BE2C (cell line): ENCODE measurements around the gene PPIC.

Source experiments
- DNase-seq: peaks from one replicate; pipeline ENCODE4 v3.0.0-alpha.2; 2020
- H3K27me3 ChIP-seq: fragments of 250-450 bp; sonication (Bioruptor Pico); 2 replicates; pipeline ENCODE4 v1.5.1; 2020; ENCODE audit warnings: mild to moderate bottlenecking
- H3K36me3 ChIP-seq: fragments of 250-450 bp; sonication (Bioruptor Pico); 2 replicates; pipeline ENCODE4 v1.5.1; 2020; ENCODE audit warnings: mild to moderate bottlenecking
- H3K4me1 ChIP-seq: fragments of 250-450 bp; sonication (Bioruptor Pico); 2 replicates; pipeline ENCODE4 v1.5.1; 2020
- H3K4me3 ChIP-seq: 2 replicates; pipeline ENCODE4 v1.5.1; 2011; ENCODE audit warnings: low read depth, low read length
- H3K9me3 ChIP-seq: fragments of 250-450 bp; sonication (Bioruptor Pico); 2 replicates; pipeline ENCODE4 v1.5.1; 2020
- TF ChIP-seq, protein P1 (sequence below): IDR thresholded peaks from 2 replicates; pipeline ENCODE4 v1.5.1; 2012; ENCODE audit warnings: mild to moderate bottlenecking, low read depth, low read length

Gene PPIC

GRCh38 chr5:123033157-123033671, 3.3 kb downstream of the PPIC start:
- Histone ChIP-seq H3K27me3 (peaks cover 58% of the 10 kb centered on the region), H3K9me3 (no peaks in the 10 kb centered on the region), H3K36me3 (no peaks in the 10 kb centered on the region), H3K4me3 (no peak overlapping the region), H3K4me1 (no peaks in the 10 kb centered on the region)
- no peak for DNase-seq
- TF ChIP-seq, protein P1, sequence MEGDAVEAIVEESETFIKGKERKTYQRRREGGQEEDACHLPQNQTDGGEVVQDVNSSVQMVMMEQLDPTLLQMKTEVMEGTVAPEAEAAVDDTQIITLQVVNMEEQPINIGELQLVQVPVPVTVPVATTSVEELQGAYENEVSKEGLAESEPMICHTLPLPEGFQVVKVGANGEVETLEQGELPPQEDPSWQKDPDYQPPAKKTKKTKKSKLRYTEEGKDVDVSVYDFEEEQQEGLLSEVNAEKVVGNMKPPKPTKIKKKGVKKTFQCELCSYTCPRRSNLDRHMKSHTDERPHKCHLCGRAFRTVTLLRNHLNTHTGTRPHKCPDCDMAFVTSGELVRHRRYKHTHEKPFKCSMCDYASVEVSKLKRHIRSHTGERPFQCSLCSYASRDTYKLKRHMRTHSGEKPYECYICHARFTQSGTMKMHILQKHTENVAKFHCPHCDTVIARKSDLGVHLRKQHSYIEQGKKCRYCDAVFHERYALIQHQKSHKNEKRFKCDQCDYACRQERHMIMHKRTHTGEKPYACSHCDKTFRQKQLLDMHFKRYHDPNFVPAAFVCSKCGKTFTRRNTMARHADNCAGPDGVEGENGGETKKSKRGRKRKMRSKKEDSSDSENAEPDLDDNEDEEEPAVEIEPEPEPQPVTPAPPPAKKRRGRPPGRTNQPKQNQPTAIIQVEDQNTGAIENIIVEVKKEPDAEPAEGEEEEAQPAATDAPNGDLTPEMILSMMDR: no peak

DNA sequence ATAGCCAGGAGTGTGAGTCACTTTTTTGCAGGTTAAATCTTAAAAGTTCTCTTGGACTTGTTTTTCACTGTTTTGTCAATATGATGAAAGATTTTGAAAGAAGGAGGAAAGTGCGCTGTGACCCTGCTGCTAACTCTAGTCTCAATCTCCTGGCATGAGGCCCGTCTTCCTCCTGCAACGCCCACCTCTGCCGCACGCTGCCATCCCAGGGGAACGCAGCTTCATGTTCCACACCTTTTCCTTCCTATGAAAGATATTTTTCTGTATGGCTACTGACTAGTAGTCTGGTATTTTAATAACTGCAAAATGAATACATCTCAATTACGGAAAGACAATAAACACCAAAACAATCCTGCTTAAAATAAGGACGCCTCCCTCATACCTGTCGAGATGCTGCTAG, 8.3 kb downstream of the PPIC start:
- Histone ChIP-seq H3K9me3 (no peaks in the 10 kb centered on the region), H3K36me3 (no peaks in the 10 kb centered on the region), H3K4me3 (no peak overlapping the region), H3K27me3 (peaks cover 33% of the 10 kb centered on the region), H3K4me1 (no peaks in the 10 kb centered on the region)
- TF ChIP-seq, protein P1: no peak
- no peak for DNase-seq

GRCh38 chr5:123014689-123015088, 21.8 kb downstream of the PPIC start:
- DNase-seq: no peak
- TF ChIP-seq, protein P1: no peak
- H3K9me3 ChIP-seq: no peaks in the 10 kb centered on the region
- no peaks in the 10 kb centered on the region; the same call in 1 of the 2 replicates for H3K27me3 ChIP-seq
- H3K4me1 ChIP-seq: no peaks in the 10 kb centered on the region
- H3K36me3 ChIP-seq: no peaks in the 10 kb centered on the region
- H3K4me3 ChIP-seq: no peak overlapping the region

DNA sequence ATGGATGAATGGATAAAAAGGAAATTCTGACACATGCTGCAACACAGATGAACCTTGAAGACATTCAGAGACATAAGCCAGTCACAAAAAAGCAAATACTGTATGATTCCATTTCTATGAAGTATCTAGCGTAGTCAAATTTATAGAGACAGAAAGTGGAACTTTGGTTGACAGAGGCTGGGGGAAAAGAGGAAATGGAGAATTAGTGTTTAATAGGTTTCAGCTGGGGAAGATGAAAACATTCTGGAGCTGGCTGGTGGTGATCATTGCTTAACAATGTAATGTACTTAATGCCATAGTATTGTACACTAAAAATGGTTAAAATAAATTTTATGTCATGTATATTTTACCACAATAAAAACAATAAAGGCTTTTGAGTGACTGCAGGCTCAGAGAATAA, 24.2 kb downstream of the PPIC start:
- no peaks in the 10 kb centered on the region for H3K4me1 ChIP-seq
- no peaks in the 10 kb centered on the region for H3K9me3 ChIP-seq
- TF ChIP-seq, protein P1: no peak
- DNase-seq: no peak
- no peak overlapping the region for H3K4me3 ChIP-seq
- no peaks in the 10 kb centered on the region for H3K36me3 ChIP-seq
- no peaks in the 10 kb centered on the region for H3K27me3 ChIP-seq

GRCh38 chr5:123007754-123008153, 28.8 kb downstream of the PPIC start:
- no peak for DNase-seq
- Histone ChIP-seq H3K9me3 (no peaks in the 10 kb centered on the region), H3K4me1 (no peaks in the 10 kb centered on the region), H3K36me3 (no peaks in the 10 kb centered on the region), H3K4me3 (no peak overlapping the region), H3K27me3 (no peaks in the 10 kb centered on the region)
- TF ChIP-seq, protein P1: no peak

DNA sequence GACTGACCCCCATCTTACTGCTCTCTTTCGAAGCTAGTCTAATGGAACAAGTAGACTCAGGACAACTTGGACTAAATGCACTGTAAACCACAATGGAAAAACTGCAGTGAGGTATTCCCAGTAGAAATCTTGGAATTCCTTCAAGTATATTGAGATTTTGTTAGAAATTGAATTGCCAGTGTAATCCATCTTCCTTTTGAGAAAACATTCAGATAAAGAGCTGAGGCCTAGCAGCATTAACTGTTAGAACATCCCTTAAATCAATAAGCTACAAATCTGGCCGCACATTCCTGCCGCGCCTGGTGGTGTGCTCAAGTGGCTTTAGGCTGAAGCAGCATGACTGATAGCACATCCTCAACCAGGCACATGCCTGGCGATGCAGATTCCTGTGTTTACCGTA, 29.3 kb downstream of the PPIC start:
- no peaks in the 10 kb centered on the region for H3K36me3 ChIP-seq
- TF ChIP-seq, protein P1: no peak
- no peaks in the 10 kb centered on the region for H3K4me1 ChIP-seq
- H3K4me3 ChIP-seq: no peak overlapping the region
- H3K9me3 ChIP-seq: no peaks in the 10 kb centered on the region
- no peaks in the 10 kb centered on the region for H3K27me3 ChIP-seq
- no peak for DNase-seq
